Cardiac fibroblast (primary cell): ENCODE measurements around the gene ADH5.

Source experiments
- DNase-seq, 2 donors: peaks; one replicate each; pipeline versions ENCODE4 v3.0.0 to v3.0.0-alpha.2; 2010; ENCODE audit warnings: low read depth in 2 of 2
- H3K4me3 ChIP-seq, 2 donors: replicated peaks in 1 of 2; 1 replicate in 1 of 2; 2 replicates in 1 of 2; pipeline ENCODE4 v1.5.1; 2011; ENCODE audit warnings: low read depth in 2 of 2, low read length in 2 of 2, mild to moderate bottlenecking in 2 of 2, moderate library complexity in 1 of 2
- TF ChIP-seq, protein P1 (sequence below): IDR thresholded peaks from one replicate; pipeline ENCODE4 v1.5.1; 2011; ENCODE audit warnings: low read depth, mild to moderate bottlenecking, low read length, inconsistent platforms

ADH5 gene

DNA sequence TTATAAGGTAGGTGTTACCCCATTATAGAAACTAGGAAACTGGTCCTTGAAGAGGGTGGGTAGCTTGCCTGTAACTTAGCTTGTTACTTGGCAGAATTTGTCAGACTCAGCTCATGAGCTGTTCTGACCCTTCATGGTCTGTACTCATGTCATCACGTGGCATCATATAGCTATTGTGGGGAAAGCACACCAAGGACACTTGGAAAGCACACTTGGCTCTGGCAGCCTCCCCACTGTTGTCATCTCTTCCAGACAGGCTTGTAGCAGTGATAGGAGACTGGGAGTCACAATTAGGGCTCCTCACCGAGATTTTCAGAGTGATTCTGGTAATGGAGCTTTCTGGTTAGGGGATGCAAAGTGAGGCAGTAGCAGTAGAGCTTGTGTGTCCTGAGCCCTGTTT, 30.4 kb downstream of the ADH5 start:
- no peak for DNase-seq
- TF ChIP-seq, protein P1, sequence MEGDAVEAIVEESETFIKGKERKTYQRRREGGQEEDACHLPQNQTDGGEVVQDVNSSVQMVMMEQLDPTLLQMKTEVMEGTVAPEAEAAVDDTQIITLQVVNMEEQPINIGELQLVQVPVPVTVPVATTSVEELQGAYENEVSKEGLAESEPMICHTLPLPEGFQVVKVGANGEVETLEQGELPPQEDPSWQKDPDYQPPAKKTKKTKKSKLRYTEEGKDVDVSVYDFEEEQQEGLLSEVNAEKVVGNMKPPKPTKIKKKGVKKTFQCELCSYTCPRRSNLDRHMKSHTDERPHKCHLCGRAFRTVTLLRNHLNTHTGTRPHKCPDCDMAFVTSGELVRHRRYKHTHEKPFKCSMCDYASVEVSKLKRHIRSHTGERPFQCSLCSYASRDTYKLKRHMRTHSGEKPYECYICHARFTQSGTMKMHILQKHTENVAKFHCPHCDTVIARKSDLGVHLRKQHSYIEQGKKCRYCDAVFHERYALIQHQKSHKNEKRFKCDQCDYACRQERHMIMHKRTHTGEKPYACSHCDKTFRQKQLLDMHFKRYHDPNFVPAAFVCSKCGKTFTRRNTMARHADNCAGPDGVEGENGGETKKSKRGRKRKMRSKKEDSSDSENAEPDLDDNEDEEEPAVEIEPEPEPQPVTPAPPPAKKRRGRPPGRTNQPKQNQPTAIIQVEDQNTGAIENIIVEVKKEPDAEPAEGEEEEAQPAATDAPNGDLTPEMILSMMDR: no peak
- H3K4me3 ChIP-seq: no peak overlapping the region

- TF ChIP-seq, protein P1: no peak
- DNase-seq: no peak
- no peak overlapping the region for H3K4me3 ChIP-seq
Measured at GRCh38 chr4:99054428-99054994, 34.1 kb downstream of the ADH5 start.

DNA sequence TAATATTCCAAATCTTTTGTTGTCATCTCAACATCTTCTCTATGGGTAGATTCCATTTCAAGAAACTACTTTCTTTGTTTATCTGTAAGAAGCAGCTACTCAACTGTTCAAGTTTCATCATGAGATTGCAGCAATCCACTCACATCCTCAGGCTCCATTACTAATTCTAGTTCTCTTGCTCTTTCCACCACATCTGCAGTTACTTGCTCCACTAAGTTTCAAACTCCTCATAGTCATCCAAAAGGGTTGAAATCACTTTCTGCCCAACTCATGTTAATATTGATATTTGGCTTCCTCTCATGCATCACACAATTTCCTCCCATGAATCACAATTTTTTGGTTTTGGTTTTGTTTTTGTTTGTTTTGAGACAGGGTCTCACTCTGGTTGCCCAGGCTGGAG, 35.7 kb downstream of the ADH5 start:
- peak in 1 of 2 donors; percentile 21 for DNase-seq

GRCh38 chr4:99047710-99048109, 40.9 kb downstream of the ADH5 start:
- TF ChIP-seq, protein P1: no peak
- DNase-seq: no peak
- no peak overlapping the region for H3K4me3 ChIP-seq

More for the DNA sequence above, 35.7 kb downstream of the ADH5 start:
- H3K4me3 ChIP-seq: no peak overlapping the region
- TF ChIP-seq, protein P1: no peak

DNA sequence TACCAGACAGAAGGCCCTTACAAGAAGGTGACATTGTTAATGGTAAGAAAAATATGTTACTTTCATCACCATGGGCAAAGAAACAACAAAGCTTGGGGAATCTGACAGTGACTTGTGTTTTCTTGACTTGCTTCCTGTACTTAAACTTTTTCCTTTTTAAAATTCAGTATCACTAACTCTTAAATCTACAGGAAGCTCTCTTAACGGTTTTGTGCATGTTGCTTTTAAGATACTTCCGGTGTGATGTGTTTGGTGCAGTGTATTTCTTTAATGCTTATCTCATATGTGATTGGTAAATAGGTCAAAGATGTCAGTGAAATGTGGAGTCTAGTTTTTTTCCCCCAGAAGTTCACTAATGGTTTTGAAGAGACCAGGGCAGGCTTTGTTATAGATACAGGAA, 45.2 kb downstream of the ADH5 start:
- peak in 1 of 2 donors; percentile 8 for DNase-seq
- no peak overlapping the region for H3K4me3 ChIP-seq
- TF ChIP-seq, protein P1: no peak

- TF ChIP-seq, protein P1: no peak
- no peak overlapping the region for H3K4me3 ChIP-seq
- no peak for DNase-seq
Measured at GRCh38 chr4:99038213-99038612, 50.4 kb downstream of the ADH5 start.

- TF ChIP-seq, protein P1: no peak
- H3K4me3 ChIP-seq: no peak overlapping the region
- DNase-seq: peak in 1 of 2 donors; percentile 12
Measured at GRCh38 chr4:99033956-99034355, 54.6 kb downstream of the ADH5 start.
